NCI-H524 treated with DMSO at 0.1 percent for 48 hours (cell line): ENCODE measurements around the gene WASHC4.
"Not testable (repeated sequence)": the region's sequence is repeated elsewhere in the genome, so short reads cannot be mapped to it uniquely, and the experiment has no call there.

ENCODE experiments used
- DNase-seq: peaks from one replicate; lab custom pipeline; 2025; lab: John Stamatoyannopoulos, UW

The WASHC4 gene

GRCh38 chr12:105090361-105090760 is 17.2 kb upstream of the WASHC4 start:
- no peak for DNase-seq

- DNase-seq = no peak
Observed at GRCh38 chr12:105091476-105092206, 15.9 kb upstream of the WASHC4 start.

GRCh38 chr12:105092336-105092735 is 15.2 kb upstream of the WASHC4 start:
- no peak for DNase-seq

GRCh38 chr12:105095338-105095737 is 12.2 kb upstream of the WASHC4 start:
- not testable (repeated sequence) for DNase-seq

- no peak for DNase-seq
Observed at GRCh38 chr12:105099356-105099755, 8.2 kb upstream of the WASHC4 start.

GRCh38 chr12:105100207-105100985 is 7.1 kb upstream of the WASHC4 start:
- DNase-seq = no peak

- no peak for DNase-seq
Observed at GRCh38 chr12:105100998-105101397, 6.5 kb upstream of the WASHC4 start.

- no peak for DNase-seq
Observed at GRCh38 chr12:105102673-105103072, 4.9 kb upstream of the WASHC4 start.

- DNase-seq = no peak
Observed at GRCh38 chr12:105104762-105105161, 2.8 kb upstream of the WASHC4 start.

- no peak for DNase-seq
Observed at GRCh38 chr12:105106621-105107020, 910 bp upstream of the WASHC4 start.

GRCh38 chr12:105107171-105107493 is 399 bp upstream of the WASHC4 start:
- no peak for DNase-seq

GRCh38 chr12:105109465-105110212 is 2.1 kb downstream of the WASHC4 start:
- DNase-seq = no peak

- DNase-seq = no peak
Observed at GRCh38 chr12:105110851-105111250, 3.3 kb downstream of the WASHC4 start.

GRCh38 chr12:105113094-105113493 is 5.6 kb downstream of the WASHC4 start:
- no peak for DNase-seq

- no peak for DNase-seq
Observed at GRCh38 chr12:105116969-105117368, 9.4 kb downstream of the WASHC4 start.

GRCh38 chr12:105120551-105120950 is 13.0 kb downstream of the WASHC4 start:
- DNase-seq = no peak

GRCh38 chr12:105138248-105138647 is 30.7 kb downstream of the WASHC4 start:
- no peak for DNase-seq

GRCh38 chr12:105141320-105141922 is 33.9 kb downstream of the WASHC4 start:
- DNase-seq = no peak

GRCh38 chr12:105142259-105142658 is 34.7 kb downstream of the WASHC4 start:
- DNase-seq = no peak

GRCh38 chr12:105156260-105156659 is 48.7 kb downstream of the WASHC4 start:
- no peak for DNase-seq

- no peak for DNase-seq
Observed at GRCh38 chr12:105157606-105158005, 50.1 kb downstream of the WASHC4 start.

GRCh38 chr12:105158876-105159275 is 51.3 kb downstream of the WASHC4 start:
- DNase-seq = no peak
